Osteocyte (in vitro differentiated cells): Measurements from ENCODE around the gene EHMT1. TPM values are rescaled to one million over a fixed set of nuclear protein-coding genes. Genes with fewer than 3 reads are reported as not detected.

ENCODE experiments used
- DNase-seq: peaks from one replicate; pipeline ENCODE4 v3.0.0; 2021; ENCODE audit warnings: mixed read lengths; ENCODE audit not compliant: unreplicated experiment; ENCODE audit errors: extremely low spot score
- H3K27ac Mint-ChIP-seq: one replicate; pipeline ENCODE4 v1.8.0; 2021; ENCODE audit warnings: mild to moderate bottlenecking, mixed read lengths; ENCODE audit not compliant: unreplicated experiment
- H3K27me3 Mint-ChIP-seq: one replicate; pipeline ENCODE4 v1.8.0; 2021; ENCODE audit warnings: mixed read lengths; ENCODE audit not compliant: unreplicated experiment
- H3K36me3 Mint-ChIP-seq: one replicate; pipeline ENCODE4 v1.8.0; 2021; ENCODE audit warnings: mixed read lengths; ENCODE audit not compliant: unreplicated experiment
- H3K4me1 Mint-ChIP-seq: one replicate; pipeline ENCODE4 v1.8.0; 2021; ENCODE audit warnings: mixed read lengths; ENCODE audit not compliant: unreplicated experiment
- H3K4me3 Mint-ChIP-seq: one replicate; pipeline ENCODE4 v1.8.0; 2021; ENCODE audit warnings: mild to moderate bottlenecking, moderate library complexity, mixed read lengths; ENCODE audit not compliant: unreplicated experiment
- H3K9me3 Mint-ChIP-seq: one replicate; pipeline ENCODE4 v1.8.0; 2021; ENCODE audit warnings: mixed read lengths; ENCODE audit not compliant: unreplicated experiment
- CTCF ChIP-seq: fragments of 200-600 bp; sonication (generic); IDR thresholded peaks from 2 replicates; pipeline ENCODE4 v1.5.0; 2021; ENCODE audit warnings: antibody characterized with exemption, mild to moderate bottlenecking, moderate library complexity
- total RNA-seq: library from RNA; stranded (reverse); gene quantifications from 2 replicates; pipeline ENCODE4 v1.2.1, GENCODE V29; 2021

Gene EHMT1
- total RNA-seq, 1 donor from 2014 or later, result 88.6 TPM

- Mint-ChIP-seq H3K27ac (no peak overlapping the region), H3K4me3 (no peak overlapping the region), H3K4me1 (no peaks in the 10 kb centered on the region), H3K36me3 (peaks cover 50% of the 10 kb centered on the region), H3K9me3 (peaks cover 4% of the 10 kb centered on the region), H3K27me3 (no peaks in the 10 kb centered on the region)
- no peak for TF ChIP-seq CTCF
- DNase-seq, result no peak
Measured at GRCh38 chr9:137800196-137801022, 181.6 kb downstream of the EHMT1 start.

GRCh38 chr9:137801023-137801319 lies 182.2 kb downstream of the EHMT1 start:
- H3K27me3 Mint-ChIP-seq, result no peaks in the 10 kb centered on the region
- no peak overlapping the region for H3K4me3 Mint-ChIP-seq
- peaks cover 45% of the 10 kb centered on the region for H3K36me3 Mint-ChIP-seq

GRCh38 chr9:137802021-137802420 lies 183.2 kb downstream of the EHMT1 start:
- DNase-seq, result no peak
- Mint-ChIP-seq H3K27me3 (no peaks in the 10 kb centered on the region), H3K27ac (no peak overlapping the region), H3K4me1 (no peaks in the 10 kb centered on the region), H3K9me3 (peaks cover 4% of the 10 kb centered on the region), H3K4me3 (no peak overlapping the region), H3K36me3 (peaks cover 40% of the 10 kb centered on the region)
- no peak for TF ChIP-seq CTCF

More at GRCh38 chr9:137801023-137801319, 182.2 kb downstream of the EHMT1 start:
- TF ChIP-seq CTCF, result no peak
- Mint-ChIP-seq H3K27ac (no peak overlapping the region), H3K4me1 (no peaks in the 10 kb centered on the region), H3K9me3 (peaks cover 4% of the 10 kb centered on the region)
- DNase-seq, result no peak

GRCh38 chr9:137802521-137803243 lies 183.9 kb downstream of the EHMT1 start:
- Mint-ChIP-seq H3K36me3 (peaks cover 34% of the 10 kb centered on the region), H3K4me1 (no peaks in the 10 kb centered on the region), H3K27me3 (no peaks in the 10 kb centered on the region), H3K4me3 (no peak overlapping the region), H3K27ac (no peak overlapping the region), H3K9me3 (peaks cover 4% of the 10 kb centered on the region)
- DNase-seq, result no peak
- TF ChIP-seq CTCF, result no peak

GRCh38 chr9:137804908-137805630 lies 186.3 kb downstream of the EHMT1 start:
- H3K4me1 Mint-ChIP-seq, result no peaks in the 10 kb centered on the region
- peaks cover 4% of the 10 kb centered on the region for H3K9me3 Mint-ChIP-seq
- peaks cover 26% of the 10 kb centered on the region for H3K36me3 Mint-ChIP-seq

More at GRCh38 chr9:137804908-137805630, 186.3 kb downstream of the EHMT1 start:
- Mint-ChIP-seq H3K4me3 (no peak overlapping the region), H3K27me3 (no peaks in the 10 kb centered on the region), H3K27ac (no peak overlapping the region)
- DNase-seq, result no peak
- TF ChIP-seq CTCF, result no peak
